Activated CD8-positive, alpha-beta memory T cell treated with anti-CD3 and anti-CD28 coated beads, Interleukin-2, amount 50 U/mL, for 24 hours (primary cell): ENCODE results near the gene PXDN.

Experiments
- DNase-seq: peaks from one replicate; pipeline ENCODE4 v3.0.0-alpha.2; 2020; ENCODE audit errors: extremely low read depth

The PXDN gene

GRCh38 chr2:1755436-1756191, 11.3 kb upstream of the PXDN start:
- no peak for DNase-seq

- DNase-seq: no peak
Observed at GRCh38 chr2:1754461-1755170, 10.3 kb upstream of the PXDN start.

DNA sequence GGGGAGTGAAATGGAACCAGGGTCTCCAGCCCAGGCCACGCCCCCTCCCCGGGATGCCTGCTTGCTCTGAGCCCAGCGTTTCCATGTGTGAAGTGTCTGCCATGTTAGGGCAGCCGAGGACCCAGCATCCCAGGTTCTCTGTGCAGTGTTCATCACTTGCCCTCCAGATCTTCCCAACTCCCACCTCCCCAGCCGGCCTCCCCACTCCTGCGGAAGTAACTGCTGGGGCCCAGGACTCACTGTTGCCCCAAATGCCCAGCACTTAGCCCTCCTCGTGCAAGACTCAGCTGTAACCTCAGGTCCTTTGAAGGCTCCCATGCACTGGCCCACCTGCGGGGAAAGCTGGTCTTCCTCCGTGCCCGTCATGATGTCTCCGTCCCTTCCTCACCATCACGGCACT, 9.7 kb upstream of the PXDN start:
- DNase-seq: no peak

DNA sequence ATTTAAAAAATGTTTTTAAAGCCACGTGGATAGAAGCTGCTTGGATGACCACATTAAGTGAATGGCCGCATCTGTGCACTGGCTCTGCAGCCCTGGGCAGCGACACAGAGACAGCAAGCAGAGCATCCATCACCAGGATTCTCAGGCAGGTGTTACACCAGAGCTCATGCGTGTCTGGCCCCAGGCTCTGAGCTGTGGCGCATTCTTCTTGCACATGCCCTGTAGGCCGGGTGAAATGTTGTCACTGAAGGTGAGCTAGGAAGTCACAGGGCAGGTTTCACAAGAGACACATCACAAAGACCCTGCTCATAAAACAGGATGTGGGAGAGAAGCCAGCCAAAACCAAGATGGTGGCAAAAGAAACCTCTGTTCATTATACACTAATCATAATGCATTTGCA, 8.4 kb upstream of the PXDN start:
- no peak for DNase-seq

GRCh38 chr2:1751767-1752725, 7.7 kb upstream of the PXDN start:
- DNase-seq: no peak

DNA sequence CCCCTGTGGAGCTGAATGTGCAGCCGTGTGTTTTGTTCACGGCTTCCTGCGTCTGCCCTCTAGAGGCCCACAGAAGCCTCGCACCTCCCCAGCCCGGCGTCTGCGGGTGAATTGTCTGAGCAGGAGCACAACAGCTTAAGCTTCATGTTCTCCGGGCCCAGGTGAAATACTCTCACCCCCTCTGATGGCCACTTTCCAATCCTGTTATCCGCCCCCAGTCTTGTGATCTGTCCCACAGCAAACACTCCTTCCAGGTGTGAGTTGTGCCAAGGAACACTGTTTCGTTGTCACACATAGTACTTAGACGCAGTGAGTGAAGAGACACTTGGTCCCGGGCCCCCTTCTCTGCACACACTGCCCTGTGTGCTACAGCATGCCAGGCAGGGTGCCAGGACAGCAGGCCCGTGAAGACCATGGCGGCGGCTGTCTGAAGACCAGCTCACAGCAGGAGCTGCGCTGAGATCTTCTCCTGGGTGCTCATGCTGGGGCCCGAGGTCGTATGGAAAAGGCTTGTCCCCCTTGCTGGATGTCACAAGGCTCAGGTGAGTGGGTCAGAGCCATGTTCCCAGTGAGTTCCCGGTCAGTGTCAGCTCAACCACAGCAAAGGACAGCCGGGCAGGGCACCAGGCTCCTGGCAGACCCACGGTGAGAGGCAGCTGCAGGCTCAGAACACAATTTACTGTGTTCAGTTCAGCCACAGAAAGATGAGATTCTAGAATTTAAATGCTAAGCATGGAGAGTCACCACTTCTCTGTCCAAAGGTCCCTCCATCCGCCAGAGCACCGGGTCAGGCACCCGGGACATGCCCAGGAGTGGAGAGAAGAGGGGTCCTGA, 6.8 kb upstream of the PXDN start:
- no peak for DNase-seq

- DNase-seq: no peak
Observed at GRCh38 chr2:1750270-1750932, 6.1 kb upstream of the PXDN start.

DNA sequence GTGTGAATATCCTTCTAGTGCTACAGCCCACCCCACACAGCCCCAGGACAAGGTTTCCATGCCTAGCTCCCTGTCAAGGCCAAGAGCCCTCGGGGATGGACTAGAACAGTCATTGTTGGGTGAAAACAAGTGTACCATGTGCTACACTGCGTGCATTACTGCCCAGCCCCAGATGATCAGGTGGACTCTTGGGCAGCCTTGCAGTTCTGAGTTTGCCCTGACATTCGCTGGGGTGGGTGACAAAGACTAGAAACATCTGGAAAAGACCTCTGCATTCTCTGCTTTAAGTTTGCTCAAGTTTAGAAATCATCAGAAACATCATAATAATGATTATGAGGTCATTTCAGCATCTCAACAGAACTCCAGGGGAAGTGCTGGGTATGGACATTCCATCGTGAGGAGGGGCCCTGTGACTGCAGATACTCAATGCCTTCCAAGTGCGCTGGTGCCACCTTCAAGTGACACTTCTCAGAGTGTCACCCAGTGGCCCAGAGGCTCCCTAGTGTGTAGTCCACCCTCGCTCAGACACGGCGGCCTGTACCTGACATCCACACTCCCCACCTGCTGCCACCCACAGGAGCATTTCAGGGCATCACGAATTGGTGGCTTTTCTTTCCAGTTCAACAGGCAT, 5.3 kb upstream of the PXDN start:
- DNase-seq: no peak

DNA sequence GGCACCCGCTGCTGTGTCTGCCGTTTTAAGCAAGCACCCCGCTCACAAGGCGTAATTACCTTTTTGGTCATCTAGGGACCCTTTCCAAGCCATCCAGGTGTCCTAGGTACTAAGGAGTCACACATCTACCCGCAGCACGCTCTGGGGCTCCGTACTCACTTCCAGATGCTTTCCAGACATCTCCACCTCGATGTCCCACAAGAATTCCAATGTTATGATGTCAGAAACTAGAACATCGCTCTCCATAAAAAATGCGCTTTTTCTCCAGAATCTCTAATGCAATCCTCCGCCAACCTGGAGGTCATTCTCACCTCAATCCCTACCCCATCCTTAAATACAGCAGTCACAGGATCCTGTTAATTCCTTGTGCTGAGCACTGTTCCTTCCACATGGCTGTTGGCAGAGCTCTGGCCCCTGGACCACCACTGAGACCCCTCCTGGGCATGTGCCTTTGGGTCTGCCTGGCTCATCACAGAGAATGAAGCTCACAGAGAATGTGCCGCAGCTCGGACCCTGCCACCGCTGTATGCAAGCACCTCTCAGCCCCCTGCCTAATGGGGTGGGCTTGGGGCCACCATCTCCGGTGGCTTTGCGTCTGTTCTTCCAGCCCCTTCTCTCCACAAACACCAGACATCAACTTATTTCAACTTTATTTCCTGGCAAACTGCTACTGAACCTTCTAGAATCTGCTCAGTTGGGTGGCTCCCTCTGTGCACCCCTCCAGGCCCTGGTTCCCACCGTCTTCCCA, 4.6 kb upstream of the PXDN start:
- DNase-seq: no peak

DNA sequence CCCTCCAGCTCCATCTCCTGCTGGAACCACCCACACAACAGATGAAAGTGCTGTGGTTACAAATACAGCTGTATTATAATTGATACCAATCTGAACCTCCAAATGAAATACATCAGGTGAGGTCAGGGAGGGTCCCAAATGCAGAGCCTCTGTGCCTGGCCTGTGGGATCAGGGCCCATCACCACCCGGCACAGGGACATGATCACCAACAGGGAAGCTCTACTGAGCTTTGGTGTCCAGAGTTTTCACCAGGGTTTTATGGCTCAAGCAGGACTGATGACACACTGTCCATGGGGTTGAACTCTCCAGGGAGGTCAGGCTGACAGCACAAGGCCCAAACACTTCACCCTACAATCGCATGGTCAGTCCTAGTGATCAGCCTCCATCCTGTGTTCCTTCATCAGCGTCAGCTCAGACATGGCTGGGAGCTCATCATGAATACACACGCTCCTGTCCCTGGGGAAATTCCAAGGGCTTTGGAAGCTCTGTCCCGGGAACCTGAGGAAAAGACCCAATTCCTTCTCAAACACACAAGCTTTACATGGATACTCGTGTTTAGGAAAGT, 3.9 kb upstream of the PXDN start:
- no peak for DNase-seq

- DNase-seq: no peak
Observed at GRCh38 chr2:1747065-1747941, 3.0 kb upstream of the PXDN start.

DNA sequence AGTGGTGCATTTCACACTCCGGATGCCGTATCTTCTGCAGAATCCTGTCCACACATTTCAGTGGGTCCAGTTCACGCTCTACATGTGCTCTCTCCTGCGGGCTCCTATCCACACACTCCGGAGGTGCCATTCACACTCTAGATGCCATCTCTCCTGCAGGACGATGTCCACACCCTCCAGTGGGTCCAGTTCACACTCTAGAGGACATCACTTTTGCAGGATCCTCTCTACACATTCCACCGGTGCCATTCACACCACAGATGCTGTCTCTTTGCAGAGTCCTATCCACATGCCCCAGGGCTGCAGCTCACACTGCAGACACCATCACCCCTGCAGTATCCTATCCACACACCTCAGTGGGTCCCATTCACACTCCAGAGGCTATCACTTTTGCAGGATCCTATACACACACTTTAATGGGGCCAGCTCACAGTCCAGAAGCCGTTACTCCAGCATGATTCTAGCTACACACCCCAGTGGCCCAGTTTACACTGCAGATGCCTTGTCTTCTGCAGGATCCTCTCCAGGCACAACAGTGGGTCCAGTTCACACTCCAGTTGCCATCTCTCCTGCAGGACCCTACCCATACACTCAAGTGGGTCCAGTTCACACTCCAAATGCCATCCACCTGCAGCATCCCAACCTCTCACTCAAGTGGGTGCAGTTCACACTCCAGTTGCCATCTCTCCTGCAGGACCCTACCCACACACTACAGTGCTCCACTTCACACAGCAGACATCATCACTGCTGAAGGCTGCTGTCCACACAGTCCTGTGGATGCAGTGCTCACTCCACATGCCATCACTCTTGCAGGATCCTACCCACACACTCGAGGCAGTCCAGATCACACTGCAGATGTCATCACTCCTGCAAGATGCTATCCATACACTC, 2.1 kb upstream of the PXDN start:
- DNase-seq: no peak

GRCh38 chr2:1745171-1746023, 1.1 kb upstream of the PXDN start:
- no peak for DNase-seq

DNA sequence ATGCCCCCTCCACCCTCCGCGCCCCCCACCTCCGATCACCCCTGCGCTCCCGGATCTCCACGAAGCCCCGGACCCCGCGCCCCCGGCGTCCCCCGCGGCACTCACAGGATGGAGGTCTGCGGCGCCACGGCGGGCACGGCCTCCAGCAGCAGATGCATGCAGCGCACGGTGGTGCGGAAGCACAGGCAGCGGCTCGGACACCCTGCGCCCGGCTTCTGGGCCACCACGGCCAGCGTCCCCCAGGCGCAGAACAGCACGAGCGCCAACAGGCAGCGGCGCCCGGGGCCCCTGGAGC, 217 bp downstream of the PXDN start:
- DNase-seq: no peak

GRCh38 chr2:1743396-1744150, 742 bp downstream of the PXDN start:
- no peak for DNase-seq
